Astrocyte (in vitro differentiated cells and primary cell): ENCODE data around the gene PARK7.

ENCODE experiments used
- CTCF ChIP-seq: IDR thresholded peaks from 2 replicates; pipeline ENCODE4 v1.5.1; 2011; ENCODE audit warnings: low read depth, mild to moderate bottlenecking, inconsistent platforms, low read length, moderate library complexity; ENCODE audit not compliant: insufficient read depth
- EZH2 ChIP-seq: IDR thresholded peaks from 2 replicates; pipeline ENCODE4 v1.6.1; 2012; ENCODE audit warnings: mild to moderate bottlenecking, low read length, inconsistent platforms; ENCODE audit not compliant: insufficient read depth

GRCh38 chr1:8013399-8013798, 51.9 kb downstream of the PARK7 start:
- TF ChIP-seq CTCF (no peak), EZH2 (no peak)
